Stimulated activated CD8-positive, alpha-beta memory T cell treated with anti-CD3 and anti-CD28 coated beads, Interleukin-15, amount 100 ng/mL, for 48 hours (primary cell): Measurements from ENCODE around the gene CFAP53.
A peak's percentile ranks its signal among the peaks of the same experiment; 100 is the strongest.

Experiments used
- DNase-seq, 2 donors: peaks; one replicate each; pipeline ENCODE4 v3.0.0-alpha.2; 2020; ENCODE audit warnings: low read depth in 2 of 2

CFAP53 gene

GRCh38 chr18:50287441-50288347 is 21.4 kb upstream of the CFAP53 start, which contains the start of gene CXXC1:
CXXC1 (minus strand) TSS chr18:50287692; CDS start chr18:50287589, 103 bp downstream.
- DNase-seq: peak; percentile 95 to 96

- DNase-seq: no peak
Observed at GRCh38 chr18:50287028-50287440, 20.7 kb upstream of the CFAP53 start.

GRCh38 chr18:50286391-50287027 is 20.2 kb upstream of the CFAP53 start:
- DNase-seq: peak; percentile 27 to 35

GRCh38 chr18:50285631-50286321 is 19.5 kb upstream of the CFAP53 start:
- DNase-seq: no peak

- no peak for DNase-seq
Observed at GRCh38 chr18:50285071-50285470, 18.8 kb upstream of the CFAP53 start.

- no peak for DNase-seq
Observed at GRCh38 chr18:50284255-50284885, 18.1 kb upstream of the CFAP53 start.

- DNase-seq: no peak
Observed at GRCh38 chr18:50283469-50284209, 17.3 kb upstream of the CFAP53 start.

GRCh38 chr18:50282521-50283335 is 16.4 kb upstream of the CFAP53 start:
- DNase-seq: no peak

GRCh38 chr18:50281972-50282520 is 15.8 kb upstream of the CFAP53 start:
- no peak for DNase-seq

GRCh38 chr18:50281295-50281971 is 15.1 kb upstream of the CFAP53 start, which contains the start of gene MBD1:
MBD1 (minus strand) TSS chr18:50281523; CDS start chr18:50279992, 1,531 bp downstream.
- DNase-seq: peak; percentile 91 to 94

- DNase-seq: no peak
Observed at GRCh38 chr18:50280707-50281294, 14.5 kb upstream of the CFAP53 start.

- DNase-seq: no peak
Observed at GRCh38 chr18:50279752-50280151, 13.5 kb upstream of the CFAP53 start.

- DNase-seq: no peak
Observed at GRCh38 chr18:50277942-50278341, 11.6 kb upstream of the CFAP53 start.

GRCh38 chr18:50276452-50276851 is 10.2 kb upstream of the CFAP53 start:
- no peak for DNase-seq

- no peak for DNase-seq
Observed at GRCh38 chr18:50275503-50276036, 9.3 kb upstream of the CFAP53 start.

- no peak for DNase-seq
Observed at GRCh38 chr18:50274941-50275340, 8.6 kb upstream of the CFAP53 start.

- DNase-seq: no peak
Observed at GRCh38 chr18:50274044-50274442, 7.7 kb upstream of the CFAP53 start.

GRCh38 chr18:50273203-50274043 is 7.1 kb upstream of the CFAP53 start:
- DNase-seq: no peak
